DMS 273 (cell line): ENCODE results near the gene CCBE1.
"Not testable (repeated sequence)": the region's sequence is repeated elsewhere in the genome, so short reads cannot be mapped to it uniquely, and the experiment has no call there.

Source experiments
- DNase-seq: peaks from one replicate; lab custom pipeline; 2025; ENCODE audit not compliant: unreplicated experiment; lab: John Stamatoyannopoulos, UW

Gene CCBE1

DNA sequence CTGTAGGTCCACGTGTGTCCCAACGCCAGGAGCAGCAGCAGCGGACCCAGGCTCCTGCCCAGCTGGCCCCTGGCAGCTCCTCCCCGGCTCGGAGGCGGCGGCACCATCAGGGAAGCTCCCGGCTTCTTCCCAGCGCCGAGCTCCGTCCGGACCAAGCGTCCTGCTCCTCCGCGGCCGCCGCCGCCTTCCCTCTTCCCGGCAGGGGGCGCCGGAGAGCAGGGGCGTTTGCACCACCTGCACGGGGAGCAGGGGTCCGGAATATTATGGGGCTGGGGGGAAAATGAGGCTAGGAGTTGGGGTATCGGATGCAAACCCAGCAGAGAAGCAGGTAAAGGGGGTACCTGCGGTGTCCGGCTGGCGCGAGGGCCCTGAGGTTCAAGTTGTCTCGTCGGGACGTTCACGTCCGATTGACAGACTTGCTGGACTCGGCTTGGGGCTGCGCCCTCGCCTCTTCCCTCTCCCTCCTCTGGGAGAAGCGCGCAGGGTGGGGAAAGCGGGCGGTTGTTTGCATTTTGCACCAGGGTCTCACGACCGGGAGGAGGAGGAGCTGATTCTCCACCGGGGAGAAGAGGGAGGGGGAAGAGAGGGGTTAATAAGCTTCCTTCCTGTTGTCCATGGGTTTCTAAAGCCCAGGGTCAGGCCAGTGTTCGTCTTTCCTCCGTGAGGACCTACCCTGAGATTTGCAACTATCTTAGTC lies at the start of gene CCBE1:
Gene CCBE1 (minus strand): TSS at position 188 of the 697 bp plus-strand sequence.
- peak; percentile 86 for DNase-seq

DNA sequence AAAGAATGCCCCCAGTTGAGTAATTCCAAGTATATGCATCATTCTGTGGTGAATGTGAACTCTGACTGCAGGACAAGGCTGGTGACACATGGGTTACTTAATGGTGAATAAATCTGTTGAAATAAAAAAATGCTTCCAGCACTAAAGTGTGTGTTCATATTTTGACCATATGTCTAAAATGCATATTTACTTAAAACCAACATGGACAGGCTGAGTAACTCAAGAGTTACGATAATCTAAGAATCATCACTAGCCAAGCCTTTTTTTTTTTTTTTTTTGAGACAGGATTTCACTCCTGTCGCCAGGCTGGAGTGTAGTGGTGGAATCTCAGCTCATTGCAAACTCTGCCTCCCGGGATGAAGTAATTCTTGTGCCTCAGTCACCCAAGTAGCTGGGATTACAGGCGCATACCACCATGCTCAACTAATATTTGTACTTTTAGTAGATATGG lies 47.1 kb upstream of the CCBE1 start:
- DNase-seq = no peak

DNA sequence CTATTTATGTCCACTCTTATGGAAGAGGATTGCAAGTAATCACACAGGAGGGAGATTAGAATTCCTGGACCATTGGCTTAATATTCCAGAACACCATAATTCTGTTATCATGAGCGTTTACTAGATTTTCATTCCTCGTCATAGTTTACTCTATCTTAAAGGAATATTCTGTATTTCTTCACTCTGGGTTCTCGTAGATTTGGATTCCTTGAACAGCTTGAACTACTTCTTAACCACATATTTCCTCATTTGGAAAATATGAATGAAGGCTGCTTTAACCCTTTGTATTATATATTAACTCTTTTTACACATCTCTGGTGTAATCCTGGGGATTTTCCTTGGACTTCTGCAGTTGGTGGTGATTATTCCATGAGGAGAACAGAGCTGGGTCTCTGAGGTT lies 46.3 kb upstream of the CCBE1 start:
- DNase-seq = no peak

DNA sequence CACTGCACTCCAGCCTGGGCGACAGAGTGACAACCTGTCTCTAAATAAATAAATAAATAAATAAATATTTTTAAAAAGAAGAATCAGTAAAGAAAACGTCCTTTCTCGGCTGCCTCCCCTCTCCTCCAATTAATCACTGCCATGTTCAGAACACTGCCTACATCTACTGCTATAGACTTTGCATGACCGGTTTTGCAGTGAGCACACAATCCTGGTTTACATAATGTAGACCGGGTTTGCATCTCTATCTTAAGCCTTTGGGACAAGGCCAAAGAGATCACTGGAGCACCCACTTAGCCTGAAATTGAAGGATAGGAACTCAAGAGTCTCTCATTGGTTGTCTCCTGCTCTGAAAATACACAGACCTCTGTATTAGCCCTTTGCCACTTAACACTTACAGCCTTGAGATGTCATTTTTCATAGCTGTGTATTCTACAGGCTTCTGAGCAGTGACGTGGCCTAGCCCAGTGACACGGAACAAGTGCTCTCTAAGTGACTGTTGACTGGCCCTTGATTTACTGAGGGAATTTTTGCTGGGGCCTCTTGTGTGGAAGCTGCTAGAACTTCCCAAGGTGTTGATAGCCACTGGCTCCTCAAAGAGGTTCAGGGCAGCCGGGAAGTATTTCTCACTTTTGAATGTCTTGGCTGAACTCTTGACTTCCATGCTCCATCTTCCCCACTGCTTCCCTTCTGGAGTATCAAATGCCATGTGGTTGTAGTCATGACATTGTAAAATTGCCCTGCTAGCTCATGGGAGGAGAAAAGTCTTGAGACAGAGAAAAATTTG lies 45.3 kb upstream of the CCBE1 start:
- DNase-seq = no peak

DNA sequence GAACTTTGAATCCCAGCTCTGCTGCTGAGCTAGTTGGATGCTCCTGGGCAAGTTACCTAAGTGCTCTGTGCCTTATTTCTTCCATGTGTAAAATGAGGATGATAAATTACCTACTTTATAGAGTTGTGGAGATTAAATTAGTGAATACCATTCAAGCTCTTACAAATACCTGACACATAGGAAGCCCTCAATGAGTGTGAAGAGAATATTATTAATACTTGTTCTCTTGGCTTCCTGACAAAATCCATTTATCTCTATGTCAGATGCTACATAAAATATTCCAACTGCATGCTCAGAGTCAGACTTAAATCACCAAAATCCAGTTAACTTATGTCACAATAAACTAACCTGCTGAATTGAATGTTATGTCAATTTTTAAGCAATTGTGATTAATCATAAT lies 42.9 kb upstream of the CCBE1 start:
- DNase-seq = no peak

DNA sequence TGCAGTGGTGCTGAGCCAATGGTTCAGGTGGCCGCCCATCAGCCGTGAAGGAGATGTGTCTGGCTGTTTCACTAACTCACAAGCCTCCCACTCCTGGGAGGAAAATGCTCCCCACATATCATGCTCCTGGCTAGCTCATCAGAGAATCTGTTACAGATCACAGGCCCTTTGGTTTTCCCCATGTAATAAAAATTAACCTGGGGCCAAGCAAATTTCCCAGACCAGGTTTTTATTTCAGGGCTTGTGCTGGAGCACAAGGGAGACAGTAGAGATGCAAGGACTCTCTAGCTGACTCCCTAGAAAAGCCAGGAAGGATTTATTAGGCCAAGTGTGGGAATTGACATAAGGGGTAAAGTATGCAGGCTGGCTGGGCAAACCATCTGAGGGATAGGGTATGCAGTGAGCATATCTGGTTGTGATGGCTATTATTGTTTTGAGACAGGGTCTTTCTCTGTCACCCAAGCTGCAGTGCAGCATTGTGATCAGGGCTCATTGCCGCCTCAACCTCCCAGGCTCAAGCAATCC lies 40.6 kb upstream of the CCBE1 start:
- DNase-seq = no peak

DNA sequence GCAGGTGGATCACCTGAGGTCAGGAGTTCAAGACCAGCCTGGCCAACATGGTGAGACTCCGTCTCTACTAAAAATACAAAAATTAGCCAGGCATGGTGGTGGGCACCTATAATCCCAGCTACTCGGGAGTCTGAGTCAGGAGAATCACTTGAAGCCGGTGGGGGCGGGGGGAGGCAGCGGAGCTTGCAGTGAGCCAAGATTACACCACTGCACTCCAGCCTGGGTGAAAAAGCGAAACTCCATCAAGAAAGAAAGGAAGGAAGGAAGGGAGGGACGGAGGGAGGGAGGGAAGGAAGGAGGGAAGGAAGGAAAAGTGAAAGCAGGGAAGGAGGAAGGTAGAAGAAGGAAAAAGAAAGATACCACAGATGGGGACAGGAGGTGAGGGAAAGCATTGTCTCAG lies 40.1 kb upstream of the CCBE1 start:
- not testable (repeated sequence) for DNase-seq

DNA sequence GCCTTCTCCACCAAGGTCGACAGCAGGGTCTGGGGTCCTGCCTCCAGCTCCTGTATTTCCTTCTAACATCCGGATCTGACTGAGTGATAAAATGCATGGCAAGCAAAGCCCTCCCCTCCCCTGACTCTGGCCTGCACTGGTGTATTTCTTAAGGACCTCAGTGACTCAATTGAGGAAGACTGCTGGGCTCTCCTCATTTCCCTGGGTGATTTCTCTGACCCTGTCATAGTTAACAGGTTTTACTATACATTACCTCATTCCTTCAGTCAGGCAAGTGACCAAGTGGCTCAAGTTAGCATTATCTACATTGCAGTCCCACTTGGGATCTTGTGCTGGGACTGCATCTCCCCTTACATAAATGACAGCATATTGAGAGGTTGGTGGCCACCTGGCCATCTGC lies 38.8 kb upstream of the CCBE1 start:
- no peak for DNase-seq

DNA sequence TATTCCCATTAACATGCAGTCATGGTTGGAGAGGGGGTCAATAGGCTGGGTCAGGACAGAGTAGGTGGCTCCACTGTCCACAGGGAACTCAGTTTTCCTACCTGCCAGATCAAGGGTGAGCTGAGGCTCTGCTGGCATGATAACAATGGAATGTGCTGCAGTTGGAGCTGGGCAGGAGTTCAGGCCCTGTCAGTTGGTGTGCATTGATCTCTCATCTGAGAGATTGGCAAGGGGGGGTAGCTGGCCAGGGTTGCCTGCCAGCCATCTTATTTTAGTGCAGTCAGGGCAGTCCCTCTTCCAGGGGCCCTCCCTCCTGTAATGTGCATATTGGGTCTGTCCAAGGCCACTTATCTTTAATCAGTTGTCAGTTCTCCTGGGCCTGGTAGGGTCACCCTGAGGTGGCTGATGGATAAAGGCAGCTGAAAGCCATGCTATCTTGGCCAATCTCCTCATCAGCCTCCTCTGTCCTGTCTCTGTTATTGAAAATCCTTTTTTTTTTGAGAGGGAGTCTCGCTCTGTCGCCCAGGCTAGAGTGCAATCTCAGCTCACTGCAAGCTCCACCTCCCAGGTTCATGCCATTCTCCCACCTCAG lies 38.1 kb upstream of the CCBE1 start:
- no peak for DNase-seq

DNA sequence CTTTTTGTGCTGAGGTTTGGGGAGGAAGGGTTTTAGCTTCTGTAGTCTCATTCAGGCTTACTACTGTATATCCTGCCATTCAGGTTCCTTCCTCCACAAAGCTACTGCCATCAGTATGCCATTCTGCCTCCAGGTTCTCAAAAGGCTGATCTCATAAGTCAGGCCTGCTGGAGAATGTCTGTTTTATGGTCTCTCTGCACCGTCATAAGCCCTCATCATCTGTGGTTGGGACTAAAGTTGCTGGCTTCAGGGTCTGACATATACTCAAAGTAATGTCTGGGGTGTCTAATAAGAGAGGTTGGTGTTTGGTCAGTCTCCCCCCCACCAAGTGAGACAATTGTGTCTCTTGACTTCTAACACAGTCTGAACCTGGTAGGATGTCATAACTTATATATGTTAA lies 36.2 kb upstream of the CCBE1 start:
- DNase-seq = no peak

DNA sequence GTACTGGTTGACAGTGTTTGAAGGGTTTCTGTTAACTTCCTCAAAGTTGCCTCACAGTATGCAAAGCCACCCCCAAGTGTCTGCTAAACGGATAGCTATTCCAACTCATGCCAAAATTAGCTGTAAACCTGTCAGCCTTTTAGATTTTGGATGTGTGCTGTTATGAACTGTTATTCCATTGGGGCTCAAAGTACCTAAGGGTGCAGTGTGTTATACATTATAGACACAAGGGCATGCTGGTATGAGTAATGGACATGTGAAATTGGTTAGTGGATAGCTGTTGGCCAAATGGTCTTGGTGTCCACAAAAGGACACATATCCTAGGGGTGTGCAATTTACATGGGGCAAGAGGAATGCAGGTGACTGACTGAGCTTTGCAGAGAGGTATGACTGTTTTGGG lies 33.7 kb upstream of the CCBE1 start:
- no peak for DNase-seq

DNA sequence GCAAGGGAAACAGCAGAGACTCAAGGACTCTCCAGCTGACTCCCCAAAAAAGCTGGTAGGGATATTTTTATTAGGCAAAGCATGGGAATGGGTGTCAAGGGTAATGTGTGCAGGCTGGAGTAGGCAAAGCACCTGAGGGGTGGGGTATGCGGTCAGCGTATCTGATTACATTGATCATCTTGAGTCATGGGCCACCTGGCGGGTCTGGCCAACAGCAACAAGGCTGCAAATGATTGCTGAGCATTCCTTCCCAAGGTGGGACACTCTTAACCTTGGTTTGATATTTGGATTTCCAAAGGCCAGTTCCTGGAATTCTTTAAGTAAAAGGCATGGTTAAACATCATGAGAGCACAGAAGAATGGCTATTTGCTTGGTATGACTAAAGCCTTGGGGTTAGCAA lies 32.6 kb upstream of the CCBE1 start:
- no peak for DNase-seq

DNA sequence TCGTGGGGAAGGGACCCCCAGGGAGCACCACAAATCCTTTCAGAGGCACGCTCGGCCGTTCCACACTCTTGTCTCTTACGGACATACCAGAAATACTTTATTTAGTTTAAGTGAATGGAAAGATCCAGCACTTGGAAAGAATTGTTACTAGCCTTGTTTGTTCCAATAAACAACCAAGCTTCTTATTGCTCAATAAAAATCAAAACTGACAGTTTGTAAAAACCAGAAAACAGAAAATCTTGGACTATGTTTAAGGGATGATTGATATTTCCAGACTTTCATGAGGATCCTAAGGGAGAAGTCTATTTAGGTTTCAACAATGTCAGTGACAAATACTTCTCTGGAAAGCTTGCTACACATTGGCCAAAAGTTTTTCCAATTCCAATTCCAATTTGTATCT lies 31.6 kb upstream of the CCBE1 start:
- DNase-seq = no peak

DNA sequence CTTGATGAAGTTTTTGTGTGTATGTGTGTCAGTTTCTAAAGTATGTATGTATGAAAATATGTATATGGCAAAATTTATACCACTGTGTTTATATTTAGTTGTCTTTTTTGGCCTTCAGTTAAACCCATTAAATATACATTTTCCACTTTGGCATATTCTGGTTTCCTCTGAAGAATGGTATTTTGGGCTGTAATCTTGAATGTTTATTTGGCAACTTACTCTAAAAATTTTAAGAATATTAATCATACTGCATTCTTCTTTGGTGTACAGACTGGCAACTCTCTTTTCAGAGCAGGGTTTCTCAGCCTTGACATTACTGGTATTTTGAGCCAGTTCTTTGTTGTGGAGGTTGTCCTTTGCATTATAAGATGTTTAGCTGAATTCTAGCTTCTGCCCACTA lies 27.9 kb upstream of the CCBE1 start:
- no peak for DNase-seq

DNA sequence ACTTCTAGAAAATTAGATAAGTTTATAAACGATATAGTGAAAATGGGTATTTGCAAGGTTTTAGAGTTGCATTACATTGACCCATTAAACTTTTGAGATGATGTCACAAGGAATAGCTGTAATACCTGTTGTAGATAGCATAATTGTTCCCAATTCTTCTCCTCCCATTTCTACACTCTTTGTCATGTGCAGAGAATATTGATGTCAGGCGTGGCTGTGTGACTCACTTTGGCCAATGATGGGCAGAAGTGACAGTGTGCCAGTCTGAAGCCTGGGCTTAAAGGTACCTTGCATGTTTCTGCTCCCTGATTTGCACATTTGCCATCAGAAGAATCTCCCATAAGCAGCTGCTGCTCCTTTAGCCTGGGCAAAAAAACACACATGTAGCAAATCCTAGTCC lies 26.9 kb upstream of the CCBE1 start:
- no peak for DNase-seq

DNA sequence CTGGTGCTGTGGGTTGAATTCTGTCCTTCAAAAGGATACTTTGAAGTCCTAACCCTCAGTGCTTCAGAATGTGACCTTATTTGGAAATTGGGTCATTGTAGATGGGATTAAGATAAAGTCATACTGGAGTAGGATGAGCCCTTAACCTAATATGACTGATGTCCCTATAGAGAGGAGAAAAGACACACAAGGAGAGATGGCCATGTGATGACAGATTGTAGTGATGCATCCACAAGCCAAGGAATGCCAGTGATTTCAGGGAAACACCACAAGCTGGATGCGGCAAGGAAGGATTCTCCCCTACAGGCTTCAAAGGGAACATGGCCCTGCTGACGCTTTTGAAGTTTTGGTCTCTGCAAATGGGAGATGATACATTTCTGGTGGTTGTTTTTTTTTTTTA lies 24.7 kb upstream of the CCBE1 start:
- DNase-seq = no peak

DNA sequence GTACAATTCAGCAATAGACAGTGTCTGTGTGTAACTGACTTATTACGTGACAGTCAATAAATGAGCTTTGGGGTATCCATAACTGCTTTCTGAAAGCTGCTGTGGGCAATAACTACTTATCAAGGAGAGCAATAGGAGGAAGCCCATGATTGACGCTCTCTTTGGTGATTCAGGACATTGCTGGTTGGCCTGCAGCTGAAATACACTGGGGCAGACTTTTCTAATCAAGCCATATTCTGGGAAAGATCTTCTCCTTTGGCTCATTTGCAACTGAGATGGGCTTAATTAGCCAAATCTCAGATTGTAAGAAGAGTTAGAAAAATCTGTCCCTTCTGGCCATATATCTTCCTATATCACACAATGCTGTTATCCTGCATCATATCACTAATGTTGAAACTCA lies 24.0 kb upstream of the CCBE1 start:
- no peak for DNase-seq

DNA sequence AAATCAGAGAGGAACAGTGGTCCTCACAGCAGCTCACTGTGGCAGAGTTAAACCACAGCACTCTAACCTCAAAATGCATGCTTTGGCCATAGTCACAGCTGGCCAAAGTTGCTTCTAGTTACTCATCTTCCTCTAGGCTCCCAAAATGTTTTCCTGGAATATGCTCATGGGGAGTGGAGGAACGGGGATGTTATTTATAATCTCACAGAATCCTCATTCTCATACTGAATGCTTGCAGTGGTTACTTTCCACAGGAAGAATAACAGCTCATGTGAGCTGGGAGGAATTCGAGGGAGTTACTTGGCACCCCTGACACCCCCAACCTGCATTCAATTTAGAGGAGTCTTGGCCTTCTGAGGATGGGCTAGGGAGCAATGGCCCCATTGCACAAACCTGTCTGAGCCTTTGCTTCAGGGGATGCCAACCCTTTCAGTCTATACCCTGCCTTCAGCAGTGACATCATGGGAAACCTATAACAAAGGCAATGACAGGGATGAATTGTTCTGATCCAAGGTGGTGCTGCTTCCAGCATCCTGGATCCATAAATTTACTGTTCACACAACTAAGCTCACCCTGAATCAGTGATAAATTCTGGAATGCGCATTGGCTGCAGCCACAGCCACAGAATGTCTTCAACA lies 22.4 kb upstream of the CCBE1 start:
- no peak for DNase-seq

DNA sequence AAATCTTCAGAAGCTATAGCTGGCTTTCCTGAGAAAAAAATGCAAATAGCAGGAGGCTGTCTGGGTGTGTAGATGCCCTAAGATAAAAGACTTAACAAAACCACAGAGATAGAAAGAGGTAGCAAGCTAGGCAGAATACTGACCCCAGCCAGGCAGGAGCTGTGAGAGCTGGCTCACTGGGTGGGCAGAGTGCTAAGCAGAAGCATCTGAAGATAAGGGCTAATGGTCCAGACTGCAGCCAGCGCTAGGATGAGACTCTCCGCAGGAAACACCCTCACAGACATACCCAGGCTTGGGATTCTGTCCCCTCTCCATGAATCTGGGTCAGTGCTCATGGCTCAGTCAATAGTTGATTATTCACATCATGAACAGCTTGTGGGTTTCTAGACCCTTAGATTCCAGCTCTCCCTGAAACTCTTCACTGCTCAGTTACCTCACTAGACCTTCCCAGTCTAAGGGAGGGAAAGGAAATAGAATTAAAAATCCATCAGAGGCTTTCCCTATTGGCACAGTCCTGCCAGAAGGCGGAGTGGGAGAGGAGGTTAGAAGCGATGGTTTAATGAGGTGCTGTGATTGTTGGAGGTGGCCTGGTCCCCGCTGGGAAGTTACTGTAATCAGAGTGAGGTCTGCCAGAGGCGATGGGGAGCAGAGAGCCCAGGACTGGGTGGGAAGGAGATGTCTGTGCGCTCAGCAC lies 21.4 kb upstream of the CCBE1 start:
- no peak for DNase-seq

DNA sequence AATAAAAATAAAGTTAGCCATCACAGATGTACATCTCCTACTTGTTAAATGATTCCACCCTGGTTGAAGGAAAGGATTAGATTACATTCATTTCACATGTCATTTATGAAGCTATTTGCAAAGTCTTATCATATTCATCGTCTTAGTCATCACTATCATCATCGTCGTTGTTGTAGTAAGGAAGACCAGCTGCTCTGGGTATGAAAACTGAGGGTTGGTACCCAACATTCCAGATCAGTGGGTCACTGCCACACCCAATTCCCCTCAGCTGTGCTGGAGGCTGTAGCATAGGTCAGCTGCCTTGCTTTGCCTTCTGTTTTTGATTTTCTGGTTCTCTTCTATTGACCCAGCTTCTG lies 20.9 kb upstream of the CCBE1 start:
- no peak for DNase-seq

DNA sequence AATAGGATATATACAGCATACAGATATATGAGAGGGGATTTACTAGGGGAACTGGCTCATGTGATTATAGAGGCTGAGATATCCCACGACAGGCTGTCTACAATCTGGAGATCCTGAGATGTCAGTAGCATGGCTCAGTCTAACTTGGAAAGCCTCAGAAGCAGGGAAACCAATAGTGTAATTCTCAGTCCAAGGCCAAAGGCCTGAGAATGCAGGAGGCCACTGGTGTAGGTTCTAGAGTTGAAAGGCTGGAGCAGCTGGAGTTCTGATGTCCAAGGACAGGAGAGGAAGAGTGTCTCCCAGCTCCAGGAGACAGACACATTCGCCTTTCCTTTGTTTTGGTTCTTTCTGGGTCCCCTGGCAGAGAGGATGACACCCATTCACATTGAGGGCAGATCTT lies 20.1 kb upstream of the CCBE1 start:
- DNase-seq = no peak
